HG02884 (cell line): ENCODE measurements around the gene IPMK.
A peak's percentile ranks its signal among the peaks of the same experiment; 100 is the strongest.
"Not testable (repeated sequence)": the region's sequence is repeated elsewhere in the genome, so short reads cannot be mapped to it uniquely, and the experiment has no call there.

Source experiments
- ATAC-seq: cut with Tn5 transposase; IDR thresholded peaks from one replicate; pipeline ENCODE4 v1.9.1; 2021; ENCODE audit warnings: mild to moderate bottlenecking, moderate library complexity; ENCODE audit not compliant: unreplicated experiment

IPMK gene

GRCh38 chr10:58268454-58268945, 806 bp upstream of the IPMK start:
- ATAC-seq = no peak

DNA sequence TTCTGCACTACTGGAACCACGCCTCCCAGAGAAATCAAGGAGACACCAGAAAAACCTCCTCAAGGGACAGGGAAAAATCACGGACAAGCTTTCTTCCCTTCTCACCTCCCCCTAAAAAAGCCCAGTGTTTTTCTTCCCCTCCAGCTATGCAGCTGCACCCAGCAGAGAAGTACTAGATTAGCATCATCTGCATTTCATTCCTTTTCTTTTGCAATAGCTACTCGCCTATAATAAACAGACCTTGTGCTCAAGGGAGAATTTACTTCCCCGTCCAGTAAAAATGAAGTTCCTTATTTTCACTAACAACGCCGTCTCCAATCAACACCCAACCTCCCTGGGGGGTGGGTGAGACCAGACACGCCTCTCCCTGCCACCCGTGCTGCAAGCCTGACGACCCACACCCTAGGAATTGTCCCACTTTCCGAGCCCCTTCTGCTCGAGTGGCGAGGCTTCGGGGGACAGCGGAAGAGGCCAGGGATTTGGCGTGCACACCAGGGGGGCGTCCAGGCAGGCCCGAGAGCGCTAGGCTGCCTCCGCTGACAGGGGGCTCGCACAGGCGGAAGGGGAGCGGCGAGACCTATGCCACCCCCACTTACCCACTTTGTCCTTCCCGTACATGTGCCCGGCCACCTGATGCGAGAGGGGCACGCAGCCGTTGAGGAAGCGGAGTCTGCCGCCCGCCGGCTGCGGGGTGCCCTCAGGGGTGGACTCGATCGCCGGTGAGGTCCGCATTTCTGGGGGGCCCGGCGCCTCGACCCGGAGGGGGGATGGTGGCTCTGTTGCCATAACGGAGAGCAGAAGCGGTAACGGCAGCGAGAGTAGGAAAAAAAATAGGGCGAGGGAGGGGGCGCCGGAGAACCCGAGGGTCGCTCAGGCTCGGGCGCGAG, 625 bp downstream of the IPMK start:
- ATAC-seq = peak; percentile 1

DNA sequence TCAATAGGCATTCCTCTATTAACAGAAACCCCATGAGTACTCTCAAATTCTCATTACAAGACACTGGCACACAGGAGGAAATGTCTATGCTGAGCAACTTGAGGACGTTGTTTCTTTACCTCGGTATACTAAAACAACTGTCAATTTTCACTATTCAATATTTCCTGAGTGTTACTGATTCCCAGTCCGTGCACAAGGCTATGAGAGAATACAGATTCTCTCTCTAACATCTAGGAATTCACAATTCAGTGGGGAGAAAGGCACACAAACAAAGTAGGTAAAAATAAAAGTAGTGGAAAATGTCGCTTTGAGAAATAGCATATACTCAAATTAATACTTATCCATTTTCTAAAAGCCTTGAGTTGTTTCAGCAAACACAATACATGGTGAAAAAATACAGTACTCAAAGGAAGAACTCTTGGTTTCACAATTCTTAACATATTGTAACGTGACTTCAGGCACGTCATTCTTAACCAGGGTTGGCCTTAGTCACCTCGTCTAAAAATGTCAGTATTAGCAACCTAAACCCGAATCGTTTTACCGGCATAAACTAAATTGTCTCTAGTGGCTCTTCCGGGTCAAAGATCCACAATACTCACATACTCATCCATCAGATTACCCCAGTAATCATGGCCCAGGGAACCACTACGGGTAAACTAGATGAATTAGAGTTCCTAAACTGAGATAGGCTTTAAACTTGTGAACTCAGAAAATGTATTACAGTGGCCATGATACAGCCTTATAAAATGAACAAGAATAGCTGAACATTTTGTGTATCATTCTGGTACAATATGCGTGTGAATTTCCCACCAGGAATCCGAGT, 1.5 kb downstream of the IPMK start:
- peak; percentile 21 for ATAC-seq

DNA sequence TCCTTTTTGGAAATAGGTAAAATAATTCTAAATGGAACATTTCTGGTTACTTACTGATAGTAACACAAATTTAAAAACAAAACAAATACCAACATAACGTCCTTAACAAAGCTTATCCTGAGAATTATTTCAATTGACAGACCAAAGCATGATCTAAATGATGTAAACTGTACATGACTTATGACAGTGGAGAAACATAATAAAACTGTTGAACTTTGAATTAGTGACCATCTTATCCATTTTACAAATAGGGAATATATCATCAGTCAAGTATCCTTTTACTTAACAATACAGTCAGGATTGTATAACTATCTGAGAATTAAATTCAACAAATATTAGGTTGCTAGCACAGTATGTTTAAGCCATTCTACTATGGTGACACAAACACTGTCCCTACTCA, 2.4 kb downstream of the IPMK start:
- ATAC-seq = no peak

- ATAC-seq = no peak
Observed at GRCh38 chr10:58264780-58265179, 2.9 kb downstream of the IPMK start.

- no peak for ATAC-seq
Observed at GRCh38 chr10:58262766-58263165, 4.9 kb downstream of the IPMK start.

DNA sequence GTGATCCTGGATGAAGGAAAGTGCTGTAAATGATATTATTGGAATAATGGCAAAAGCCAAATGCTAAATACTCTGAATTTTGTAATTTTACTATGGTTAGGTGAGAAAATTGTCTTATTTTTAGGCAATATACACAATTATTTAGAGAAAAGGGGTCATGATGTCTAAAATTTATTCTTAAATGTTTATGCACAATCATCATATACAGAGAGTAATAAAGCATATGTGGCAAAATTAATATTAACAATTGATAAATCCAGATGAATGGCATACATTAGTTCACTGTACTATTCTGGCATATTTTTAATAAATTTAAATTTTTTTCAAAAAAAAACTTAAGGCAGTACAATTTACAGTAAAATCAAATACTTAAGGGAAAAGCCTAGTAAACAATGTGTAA, 7.4 kb downstream of the IPMK start:
- no peak for ATAC-seq

DNA sequence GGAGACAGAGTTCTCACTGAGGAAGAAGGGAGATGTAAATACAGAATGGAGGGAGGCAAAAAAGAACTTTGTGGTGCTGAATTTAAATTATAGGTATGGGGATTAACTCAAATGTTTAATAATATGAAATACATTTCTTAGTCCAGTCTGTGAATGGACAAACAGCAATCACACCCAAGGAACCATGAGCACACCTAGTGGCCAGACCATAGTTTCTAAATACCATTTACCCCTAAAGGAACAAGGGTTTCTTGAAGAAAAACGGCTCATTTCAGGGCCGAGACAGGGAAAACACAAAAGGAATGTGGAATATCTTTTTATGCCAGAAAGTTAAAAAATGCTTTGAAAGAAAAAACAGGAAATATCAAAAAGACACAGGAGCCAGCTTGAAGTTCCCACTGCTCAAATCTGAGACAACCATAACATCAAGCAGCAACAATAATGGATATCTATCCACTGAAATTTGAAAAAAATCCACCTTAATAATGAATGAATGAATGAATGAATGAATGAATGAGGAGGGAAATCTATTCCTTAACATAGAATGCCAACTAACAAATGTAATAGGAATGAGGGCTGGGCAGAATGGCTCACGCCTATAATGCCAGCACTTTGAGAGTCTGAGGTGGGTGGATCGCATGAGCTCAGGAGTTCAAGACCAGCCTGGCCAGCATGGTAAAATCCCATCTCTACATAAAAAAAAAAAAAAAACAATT, 8.6 kb downstream of the IPMK start:
- no peak for ATAC-seq

- not testable (repeated sequence) for ATAC-seq
Observed at GRCh38 chr10:58256013-58256780, 11.5 kb downstream of the IPMK start.

GRCh38 chr10:58254644-58255043, 13.1 kb downstream of the IPMK start:
- ATAC-seq = no peak

- no peak for ATAC-seq
Observed at GRCh38 chr10:58253184-58253583, 14.5 kb downstream of the IPMK start.

DNA sequence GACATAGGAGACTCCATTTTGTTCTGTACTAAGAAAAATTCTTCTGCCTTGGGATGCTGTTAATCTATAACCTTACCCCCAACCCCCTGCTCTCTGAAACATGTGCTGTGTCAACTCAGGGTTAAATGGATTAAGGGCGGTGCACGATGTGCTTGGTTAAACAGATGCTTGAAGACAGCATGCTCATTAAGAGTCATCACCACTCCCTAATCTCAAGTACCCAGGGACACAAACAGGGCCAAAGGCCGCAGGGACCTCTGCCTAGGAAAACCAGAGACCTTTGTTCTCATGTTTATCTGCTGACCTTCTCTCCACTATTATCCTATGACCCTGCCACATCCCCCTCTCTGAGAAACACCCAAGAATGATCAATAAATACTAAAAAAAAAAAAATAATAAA, 23.0 kb downstream of the IPMK start:
- ATAC-seq = not testable (repeated sequence)

DNA sequence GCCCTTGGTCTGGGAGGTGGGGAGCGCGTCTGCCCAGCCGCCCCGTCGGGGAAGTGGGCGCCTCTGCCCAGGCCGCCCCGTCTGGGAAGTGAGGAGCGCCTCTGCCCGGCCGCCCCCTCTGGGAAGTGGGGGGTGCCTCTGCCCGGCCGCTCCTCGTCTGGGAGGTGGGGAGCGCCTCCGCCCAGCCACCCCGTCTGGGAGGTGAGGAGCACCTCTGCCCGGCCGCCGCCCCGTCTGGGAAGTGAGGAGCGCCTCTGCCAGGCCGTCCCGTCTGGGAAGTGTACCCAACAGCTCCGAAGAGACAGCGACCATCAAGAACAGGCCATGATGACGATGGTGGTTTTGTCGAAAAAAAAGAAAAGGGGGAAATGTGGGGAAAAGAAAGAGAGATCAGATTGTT, 23.5 kb downstream of the IPMK start:
- not testable (repeated sequence) for ATAC-seq

DNA sequence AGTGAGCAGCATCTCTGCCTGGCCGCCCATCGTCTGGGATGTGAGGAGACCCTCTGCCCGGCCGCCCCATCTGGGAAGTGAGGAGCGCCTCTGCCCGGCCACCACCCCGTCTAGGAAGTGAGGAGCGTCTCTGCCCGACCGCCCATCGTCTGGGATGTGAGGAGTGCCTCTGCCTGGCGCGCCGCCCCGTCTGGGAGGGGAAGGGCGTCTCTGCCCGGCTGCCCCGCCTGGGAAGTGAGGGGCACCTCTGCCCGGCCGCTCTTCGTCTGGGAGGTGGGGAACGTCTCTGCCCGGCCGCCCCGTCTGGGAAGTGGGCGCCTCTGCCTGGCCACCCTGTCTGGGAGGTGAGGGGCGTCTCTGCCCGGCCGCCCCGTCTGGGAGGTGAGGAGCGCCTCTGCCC, 23.9 kb downstream of the IPMK start:
- not testable (repeated sequence) for ATAC-seq

GRCh38 chr10:58243269-58243668, 24.4 kb downstream of the IPMK start:
- ATAC-seq = no peak

- no peak for ATAC-seq
Observed at GRCh38 chr10:58241346-58241745, 26.3 kb downstream of the IPMK start.

DNA sequence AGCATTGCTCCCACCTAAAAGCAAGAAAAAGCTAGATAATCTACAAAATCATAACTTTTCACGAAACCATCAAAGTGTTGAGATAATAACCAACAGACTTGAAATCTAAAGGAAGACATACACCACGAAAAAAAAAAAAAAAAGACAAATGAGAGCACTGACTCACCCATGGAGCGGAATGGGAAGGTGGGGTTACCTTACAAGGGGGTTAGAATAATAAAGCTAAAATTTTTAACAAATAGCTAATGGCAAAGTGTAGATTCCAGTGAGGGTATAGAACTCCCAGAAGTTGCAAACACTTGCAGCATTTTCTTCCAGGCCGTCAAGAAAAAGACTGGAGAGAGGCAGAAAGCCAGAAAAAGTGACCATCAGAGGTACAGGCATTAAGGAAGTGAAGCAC, 27.2 kb downstream of the IPMK start:
- ATAC-seq = no peak

DNA sequence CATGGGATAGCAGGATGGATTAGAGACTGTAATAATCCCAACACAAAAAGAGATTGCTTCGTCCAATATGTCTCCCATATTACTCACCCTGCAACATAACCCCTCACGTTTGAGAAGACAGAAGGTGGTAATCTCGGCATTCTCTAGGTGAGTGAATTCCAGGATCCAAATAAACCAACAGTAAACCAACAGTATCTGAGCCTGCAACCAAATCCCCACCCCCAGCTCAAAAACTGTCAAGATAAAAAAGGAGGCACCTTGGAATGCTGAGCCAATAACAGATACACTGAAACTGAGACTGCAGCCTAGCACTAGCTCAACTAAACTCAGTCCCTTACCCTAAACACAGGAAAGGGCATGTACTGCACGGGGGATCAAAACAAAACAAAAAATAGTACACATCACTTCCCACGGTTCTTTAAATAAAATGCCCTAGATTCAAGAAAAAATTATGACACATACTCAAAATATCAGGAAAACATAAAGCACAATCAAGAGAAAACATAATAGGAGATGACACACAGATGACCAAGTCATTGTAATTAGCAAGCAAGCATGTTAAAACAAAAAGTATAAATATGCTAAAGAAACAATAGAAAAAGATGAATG, 28.0 kb downstream of the IPMK start:
- no peak for ATAC-seq

- no peak for ATAC-seq
Observed at GRCh38 chr10:58237014-58237834, 30.5 kb downstream of the IPMK start.
